GM18498 (cell line): ENCODE results near the gene CSF1R.
"Not testable (repeated sequence)": the region's sequence is repeated elsewhere in the genome, so short reads cannot be mapped to it uniquely, and the experiment has no call there.

ENCODE experiments used
- ATAC-seq: cut with Tn5 transposase; IDR thresholded peaks from one replicate; pipeline ENCODE4 v1.9.1; 2021; ENCODE audit warnings: mild to moderate bottlenecking, moderate library complexity; ENCODE audit not compliant: unreplicated experiment

Gene CSF1R

DNA sequence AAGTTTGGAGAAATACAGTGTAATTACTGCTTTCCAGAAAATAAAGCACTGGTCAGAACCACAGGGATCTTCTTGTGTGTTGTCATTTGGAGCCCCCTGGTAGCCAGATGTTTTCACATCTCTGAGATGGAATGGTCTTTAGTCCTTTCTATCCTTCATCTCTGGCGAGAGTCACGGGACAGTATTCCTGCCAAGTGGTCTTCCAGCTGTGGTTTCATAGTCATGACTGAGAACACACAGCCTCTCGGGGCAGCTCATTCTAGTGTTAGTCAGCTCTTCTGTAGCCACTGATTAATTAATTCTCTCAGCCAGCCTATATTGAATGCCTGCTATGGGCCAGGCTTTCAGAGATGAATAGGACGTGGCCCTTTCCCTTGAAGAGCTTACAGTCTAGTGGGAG is 51.7 kb downstream of the CSF1R start:
- no peak for ATAC-seq

DNA sequence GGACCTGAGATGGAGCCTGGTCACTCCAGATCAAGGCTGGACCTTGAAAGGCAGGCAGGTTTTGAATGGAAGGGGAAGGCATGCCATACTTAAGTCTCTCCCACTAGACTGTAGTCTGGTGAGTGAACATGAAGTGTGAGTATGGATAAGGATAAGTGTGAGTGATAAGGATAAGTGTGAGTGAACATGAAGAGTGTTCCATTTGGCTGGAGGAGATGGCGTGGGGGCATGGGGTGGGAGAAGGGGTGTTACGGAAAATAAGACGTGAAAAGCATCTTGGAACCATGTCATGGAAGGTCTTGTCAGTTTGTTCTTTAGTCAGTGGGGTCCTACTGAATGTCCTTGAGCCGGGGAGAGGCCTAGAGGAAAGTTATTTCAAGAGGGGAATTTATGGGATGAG is 53.0 kb downstream of the CSF1R start:
- no peak for ATAC-seq

DNA sequence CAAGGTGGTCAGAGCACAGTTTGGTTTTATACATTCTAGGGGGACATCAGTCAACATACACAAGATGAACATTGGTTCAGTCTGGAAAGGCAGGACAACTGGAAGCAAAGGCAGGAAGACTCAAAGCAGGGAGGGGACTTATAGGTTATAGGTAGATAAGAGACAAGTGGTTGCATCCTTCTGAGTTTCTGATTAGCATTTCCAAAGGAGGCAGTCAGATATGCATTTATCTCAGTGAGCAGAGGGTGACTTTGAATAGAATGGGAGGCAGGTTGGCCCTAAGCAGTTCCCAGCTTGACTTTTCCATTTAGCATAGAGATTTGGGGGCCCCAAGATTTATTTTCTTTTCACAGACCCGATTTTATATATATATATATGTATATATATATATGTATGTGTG is 58.3 kb downstream of the CSF1R start:
- ATAC-seq = not testable (repeated sequence)

DNA sequence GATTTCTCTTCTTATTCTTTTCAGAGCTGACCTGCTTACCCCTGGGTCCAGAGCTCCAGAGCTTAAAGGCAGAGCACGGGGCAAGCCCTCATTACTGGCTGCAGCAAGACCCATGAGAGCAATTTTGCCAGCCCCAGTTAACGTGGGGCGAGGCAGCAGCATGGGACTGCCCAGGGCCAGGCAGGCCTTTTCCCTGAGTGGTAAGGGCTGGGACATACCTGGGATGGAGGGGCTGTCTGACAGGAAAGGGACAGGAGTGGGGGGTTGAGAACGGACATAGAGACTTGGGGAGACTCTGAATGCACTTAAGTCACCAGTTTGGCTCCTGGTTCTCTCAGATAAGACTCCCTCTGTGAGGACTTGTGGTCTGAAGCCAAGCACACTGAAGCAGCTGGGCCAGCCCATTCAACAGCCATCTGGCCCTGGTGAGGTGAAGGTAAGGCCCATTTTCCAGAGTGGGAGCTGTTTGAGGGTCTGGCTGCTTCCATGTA is 59.6 kb downstream of the CSF1R start:
- ATAC-seq = no peak

DNA sequence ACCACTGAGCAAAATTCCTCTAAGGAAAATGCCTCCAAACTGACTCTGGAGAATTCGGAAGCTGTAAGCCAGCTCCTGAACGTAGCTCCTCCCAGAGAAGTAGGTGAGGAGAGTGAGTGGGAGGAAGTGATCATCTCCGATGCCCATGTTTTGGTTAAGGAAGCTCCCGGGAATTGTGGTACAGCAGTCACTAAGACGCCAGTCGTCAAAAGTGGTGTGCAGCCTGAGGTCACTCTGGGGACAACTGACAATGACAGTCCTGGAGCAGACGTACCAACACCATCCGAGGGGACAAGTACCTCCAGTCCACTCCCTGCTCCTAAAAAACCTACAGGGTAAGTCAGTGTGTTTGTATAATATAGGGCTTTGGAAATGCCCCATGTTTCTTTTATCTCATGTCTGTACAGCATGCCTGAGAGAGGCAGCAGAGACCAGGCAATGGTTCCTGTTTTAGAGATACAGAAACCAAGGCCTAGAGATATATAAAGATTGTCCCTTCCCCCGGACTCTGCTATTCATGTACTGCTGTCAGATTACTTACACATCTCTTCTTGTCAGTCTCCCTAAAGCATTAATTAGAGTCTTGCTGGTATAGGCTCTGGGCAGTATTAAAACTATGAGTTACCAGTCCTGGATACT is 61.9 kb downstream of the CSF1R start:
- no peak for ATAC-seq

DNA sequence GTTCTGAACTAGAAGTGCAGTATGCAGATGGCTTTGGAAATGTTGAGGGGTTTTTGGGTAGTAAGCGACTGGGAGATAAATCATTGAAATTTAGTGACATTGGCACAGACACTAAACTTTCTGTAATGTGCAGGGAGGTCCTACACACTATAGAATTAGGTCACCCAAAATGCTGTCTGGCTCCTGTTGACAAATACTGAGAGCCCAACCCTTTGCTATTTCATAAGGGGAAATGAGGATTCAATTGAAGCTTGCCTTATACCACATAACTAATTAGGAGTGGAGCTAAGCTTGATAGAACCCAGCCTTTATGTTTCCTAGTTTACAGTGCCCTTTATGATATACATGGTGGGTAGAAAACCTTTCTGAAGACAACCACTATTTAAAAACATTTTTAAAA is 63.2 kb downstream of the CSF1R start:
- no peak for ATAC-seq

DNA sequence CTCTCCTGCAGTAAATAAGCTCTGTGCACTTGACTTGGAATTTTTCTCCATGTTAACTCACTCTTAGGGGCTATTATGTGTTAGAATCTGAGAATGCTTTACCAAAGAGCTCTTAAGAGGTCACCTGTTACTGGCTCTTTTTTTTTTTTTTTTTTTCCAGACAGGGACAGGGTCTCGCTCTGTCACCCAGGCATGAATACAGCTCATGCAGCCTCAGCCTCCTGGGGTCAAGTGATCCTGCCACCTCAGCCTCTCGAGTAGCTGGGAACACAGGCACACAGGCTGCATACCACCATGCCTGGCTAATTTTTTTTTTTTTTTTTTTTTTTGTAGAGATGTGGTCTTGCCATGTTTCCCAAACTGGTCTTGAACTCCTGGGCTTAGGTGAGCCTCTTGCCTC is 63.7 kb downstream of the CSF1R start:
- no peak for ATAC-seq

DNA sequence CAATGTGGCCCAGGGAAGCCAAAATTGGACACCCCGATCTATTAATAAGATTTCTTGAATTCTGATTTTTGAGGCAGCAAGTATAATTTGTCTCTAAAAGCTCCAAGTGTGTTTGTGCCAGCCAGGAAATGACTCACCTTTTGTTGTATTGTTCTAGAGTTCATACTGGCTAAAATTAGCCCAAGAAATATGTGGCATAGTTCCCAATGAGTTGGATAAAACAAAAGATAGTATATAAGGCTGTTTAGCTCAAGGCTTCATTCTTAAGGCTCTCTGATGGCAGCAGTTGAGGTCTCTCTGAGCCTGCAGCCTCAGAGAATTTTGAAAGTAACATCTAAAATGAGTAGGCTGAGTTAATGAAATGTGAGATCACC is 64.2 kb downstream of the CSF1R start:
- no peak for ATAC-seq

DNA sequence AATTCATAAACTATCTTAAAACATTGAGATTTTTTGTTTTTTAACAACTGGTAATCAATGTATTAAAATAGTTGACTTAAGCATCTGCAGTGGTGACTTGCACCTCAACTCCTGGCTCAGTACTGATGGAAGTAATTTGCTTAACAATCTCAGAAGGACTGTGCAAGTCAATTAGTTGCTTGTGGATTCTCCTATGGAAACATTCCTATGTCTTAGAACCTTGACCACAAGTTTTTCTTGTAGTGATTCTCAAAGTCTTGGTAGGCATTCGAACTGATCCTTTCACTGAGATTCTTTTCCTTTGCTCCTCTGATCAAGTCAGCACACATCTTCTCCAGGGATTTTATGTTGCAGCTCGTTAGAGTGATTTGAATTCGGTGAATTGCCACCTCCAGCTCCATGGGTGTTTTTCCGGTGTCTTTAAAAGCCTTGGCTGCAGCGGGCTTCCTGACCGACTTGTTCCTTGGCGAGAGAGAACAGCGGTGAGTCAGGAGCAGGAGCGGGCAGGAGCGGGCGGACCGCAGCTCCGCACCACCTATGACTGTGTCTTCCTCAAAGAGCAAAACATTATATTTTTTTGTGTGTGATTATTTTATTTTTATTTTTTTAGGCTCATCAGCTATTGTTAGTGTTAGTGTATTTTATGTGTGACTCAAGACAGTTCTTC is 64.7 kb downstream of the CSF1R start:
- ATAC-seq = no peak

DNA sequence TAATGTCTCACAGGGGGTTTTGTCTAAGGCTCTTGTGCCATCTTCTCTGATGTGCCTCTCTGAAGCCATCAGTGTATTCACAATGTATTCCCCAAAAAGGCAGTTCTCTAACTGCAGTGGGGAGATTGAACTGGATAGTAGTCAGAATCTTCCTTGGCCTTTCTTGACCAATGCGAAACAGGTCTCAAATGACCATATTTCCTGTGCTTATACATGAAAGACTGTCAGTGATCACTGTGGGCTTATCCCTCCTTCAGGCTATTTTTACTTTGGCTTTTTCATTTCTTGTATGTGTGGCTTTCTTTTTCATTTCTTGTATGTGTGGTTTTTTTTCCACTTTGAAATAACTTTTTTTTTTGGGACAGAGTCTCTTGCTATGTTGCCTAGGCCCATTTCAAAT is 66.1 kb downstream of the CSF1R start:
- peak; percentile 54 for ATAC-seq

DNA sequence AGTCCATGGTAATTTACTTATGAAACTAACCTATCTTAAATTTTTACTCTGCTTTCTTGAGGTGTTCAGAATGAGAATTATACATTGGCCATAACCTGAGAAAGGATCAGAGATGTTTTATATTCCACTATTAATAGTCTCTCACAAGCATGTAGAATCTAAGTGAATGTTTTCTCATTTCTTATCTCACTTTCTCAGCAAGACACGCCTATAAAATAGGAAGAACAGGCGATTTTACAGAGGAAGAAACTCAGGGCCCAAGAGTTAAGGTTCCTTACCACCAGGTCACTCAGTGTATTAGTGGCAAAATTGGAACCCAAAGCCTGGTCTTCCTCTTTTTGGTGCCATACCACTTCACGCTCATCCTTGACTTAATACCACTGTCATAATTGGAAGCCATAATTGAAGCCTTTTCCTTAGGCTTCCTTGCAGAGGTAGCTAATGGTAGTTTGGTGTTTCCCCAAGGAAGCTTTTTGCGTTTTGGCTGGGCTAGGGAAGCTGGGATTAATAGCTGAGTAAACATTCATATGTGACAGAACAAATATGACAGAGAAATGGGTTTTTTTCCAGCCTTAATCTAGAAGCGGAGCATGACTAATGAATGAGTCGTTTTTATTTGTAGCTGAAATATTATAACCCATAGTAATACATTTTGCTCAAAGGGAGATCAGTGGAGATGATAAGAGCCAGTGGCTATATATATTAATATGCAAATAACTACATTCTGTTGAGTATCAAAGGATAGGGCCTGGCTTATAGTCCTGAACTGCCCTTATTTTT is 68.9 kb downstream of the CSF1R start:
- ATAC-seq = no peak

DNA sequence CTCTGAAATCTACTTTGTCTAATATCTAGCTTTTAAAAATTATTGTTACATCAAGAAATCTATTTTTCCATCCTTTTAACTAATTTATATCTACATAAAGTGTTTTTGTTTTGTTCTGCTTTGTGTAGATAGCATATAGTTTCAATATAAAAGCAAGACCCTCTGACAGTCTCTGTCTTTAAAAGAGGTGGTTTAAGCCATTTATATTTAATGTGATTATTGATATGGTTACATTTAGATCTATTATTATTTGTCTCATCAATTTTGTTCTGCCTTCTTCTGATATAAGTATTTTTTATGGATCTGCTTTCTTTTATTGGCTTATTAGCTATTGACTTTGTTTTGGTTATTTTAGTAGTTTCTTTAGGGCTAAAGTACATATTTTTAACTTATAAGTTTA is 69.8 kb downstream of the CSF1R start:
- no peak for ATAC-seq

DNA sequence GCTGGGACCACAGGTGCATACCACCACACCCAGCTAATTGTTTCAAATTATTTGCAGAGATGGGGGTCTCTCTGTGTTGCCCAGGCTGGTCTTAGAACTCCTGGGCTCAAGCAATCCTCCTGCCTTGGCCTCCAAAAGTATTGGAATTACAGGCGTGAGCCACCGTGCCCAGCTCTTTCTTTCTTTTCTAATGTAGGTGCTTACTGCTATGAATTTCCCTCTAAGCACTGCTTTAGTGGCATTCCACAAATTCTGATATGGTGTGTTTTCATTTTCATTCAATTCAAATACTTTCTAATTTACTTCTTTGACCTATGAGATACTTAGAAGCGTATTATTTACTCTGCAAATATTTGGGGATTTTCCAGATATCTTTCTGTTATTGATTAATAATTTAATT is 70.9 kb downstream of the CSF1R start:
- no peak for ATAC-seq

DNA sequence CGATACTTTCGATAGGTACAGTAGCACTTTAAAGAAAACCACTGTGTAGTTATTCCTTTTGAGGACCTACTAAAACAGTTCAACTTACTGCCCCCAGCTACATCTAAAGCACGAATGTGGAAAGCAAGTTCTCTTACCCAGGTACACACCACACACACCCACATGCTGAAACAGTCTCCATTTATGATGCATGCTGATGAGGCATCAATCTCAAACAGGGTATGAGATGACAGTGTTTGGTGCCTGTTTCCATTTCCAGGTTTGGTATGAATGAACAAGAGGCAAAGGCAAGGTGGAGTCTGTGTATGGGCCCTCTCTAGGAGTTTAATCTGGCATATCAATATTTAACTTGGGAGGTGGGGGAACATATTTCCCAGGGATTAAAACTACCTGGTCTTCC is 71.9 kb downstream of the CSF1R start:
- ATAC-seq = no peak

DNA sequence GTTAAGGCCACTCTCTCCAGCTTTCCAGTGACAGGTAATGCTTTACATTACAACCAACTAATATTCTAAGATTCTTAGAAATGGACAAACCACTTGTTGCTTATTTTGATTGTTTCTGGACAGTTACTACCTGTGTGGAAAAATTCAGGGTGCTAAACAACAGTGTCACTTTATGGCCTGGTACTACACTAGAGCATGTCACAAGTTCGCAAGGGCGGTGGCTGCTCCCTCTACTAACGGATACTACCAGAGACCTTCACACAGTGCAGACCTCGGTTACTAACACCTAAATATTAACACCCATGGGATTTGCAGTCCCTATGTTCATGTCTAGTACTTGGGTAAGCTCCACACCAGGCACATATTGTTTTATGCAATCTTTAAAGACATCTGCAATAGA is 72.4 kb downstream of the CSF1R start:
- ATAC-seq = no peak

DNA sequence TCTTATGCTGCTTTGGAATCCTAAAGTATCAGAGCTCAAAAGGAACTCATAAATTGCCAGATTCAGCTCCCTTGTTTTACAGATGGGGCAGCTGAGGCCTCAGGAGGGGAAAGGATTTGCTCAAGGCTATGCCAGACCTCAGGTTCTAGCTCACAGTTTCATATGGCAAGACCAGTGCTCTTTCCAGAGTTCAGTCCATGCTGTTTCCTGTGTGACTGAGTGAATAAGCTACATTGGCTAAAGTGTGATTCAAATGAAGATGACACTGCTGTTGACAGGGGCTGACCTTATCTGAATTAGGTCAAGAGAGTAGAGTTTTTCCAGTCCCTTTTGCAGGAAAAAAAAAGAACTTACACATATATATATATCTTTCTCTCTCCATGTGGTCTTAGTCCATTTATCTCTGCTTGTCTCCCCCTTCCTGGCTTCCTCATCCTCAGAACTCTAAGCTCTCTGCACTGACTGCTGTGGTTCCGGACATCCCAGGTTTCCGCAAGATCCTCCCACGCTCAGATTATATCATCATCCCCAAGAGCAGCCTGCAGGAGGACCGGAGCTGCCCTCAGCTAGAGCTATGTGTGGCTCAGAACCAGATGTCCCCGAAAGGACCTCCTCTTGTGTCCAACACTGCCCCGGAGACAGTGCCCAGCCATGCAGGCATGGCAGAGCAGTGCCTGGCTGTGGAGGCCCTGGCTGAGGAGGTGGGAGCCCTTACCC is 76.5 kb downstream of the CSF1R start:
- no peak for ATAC-seq

DNA sequence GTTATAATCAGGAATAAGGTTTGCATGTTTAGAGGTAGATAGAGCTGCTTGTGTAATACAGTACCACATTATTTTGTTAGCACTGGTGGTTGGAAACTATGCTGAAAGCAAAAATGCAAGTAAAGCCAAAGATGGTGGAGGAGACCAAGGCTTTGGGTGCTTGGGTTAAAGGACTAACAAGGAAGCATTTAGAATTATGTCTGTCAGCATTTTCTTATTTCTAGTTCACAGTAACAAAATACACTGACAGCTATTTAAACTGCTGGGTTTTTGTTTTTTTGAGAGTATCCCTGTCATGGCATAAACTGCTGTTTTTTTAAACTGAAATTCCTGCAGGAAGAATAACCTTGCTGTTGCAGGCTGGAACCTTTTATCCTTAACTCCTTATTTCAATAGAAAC is 79.3 kb downstream of the CSF1R start:
- no peak for ATAC-seq

DNA sequence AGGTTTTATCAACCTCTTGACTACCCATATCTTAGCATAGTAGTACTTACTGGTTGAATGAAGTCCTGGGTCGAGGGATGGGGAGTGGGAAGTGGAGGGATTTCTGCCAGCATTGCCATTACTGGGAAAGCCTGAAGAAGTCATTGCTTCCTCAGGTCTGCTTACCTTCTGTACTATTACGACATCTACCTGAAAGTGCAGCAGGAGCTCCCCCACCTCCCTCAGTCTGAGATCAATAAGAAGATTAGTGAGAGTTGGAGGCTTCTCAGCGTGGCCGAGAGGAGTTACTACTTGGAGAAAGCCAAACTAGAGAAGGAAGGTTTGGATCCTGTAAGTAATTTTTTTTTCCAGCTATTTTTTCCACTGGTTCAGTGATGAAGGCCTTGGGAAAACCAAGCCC is 80.0 kb downstream of the CSF1R start:
- no peak for ATAC-seq
